Measurements from ENCODE around the gene SEC61A1.

SEC61A1 gene

DNA sequence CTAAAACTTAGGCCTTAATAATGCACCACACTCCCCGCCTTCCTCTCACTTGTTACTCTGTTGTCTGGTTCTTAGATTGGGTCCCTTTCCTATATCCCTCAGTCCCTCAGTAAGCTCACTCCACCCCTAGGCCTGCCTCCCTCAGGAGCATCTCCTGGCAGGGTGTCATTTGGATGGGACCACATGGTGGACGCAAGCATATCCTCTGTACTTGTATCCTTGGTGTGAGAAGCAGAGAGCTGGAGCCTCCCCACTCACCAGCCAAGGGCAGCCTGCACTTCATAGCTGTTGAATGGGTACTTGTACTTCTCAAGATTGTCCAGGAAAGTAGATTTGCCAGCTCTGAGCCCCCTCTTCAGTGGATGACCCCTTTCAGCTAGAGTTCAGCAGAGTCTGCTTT is 11.6 kb downstream of the SEC61A1 start:
- Histone ChIP-seq H3K9me3 (ENCODE audit: control insufficient read depth, low read length) (no peaks in the 10 kb centered on the region), H3K27me3 (ENCODE audit: control insufficient read depth, insufficient read depth, low read length) (no peaks in the 10 kb centered on the region), H3K36me3 (ENCODE audit: control insufficient read depth, insufficient read depth, low read length) (no peaks in the 10 kb centered on the region), H3K4me3 (ENCODE audit: low read depth, low read length) (no peak overlapping the region), H3K9ac (no peak overlapping the region), H3K27ac (no peak overlapping the region), H2AFZ (no peak overlapping the region), H3K79me2 (peaks cover 13% of the 10 kb centered on the region), H3K4me1 (no peaks in the 10 kb centered on the region), H3K4me2 (ENCODE audit: low read length) (no peak overlapping the region)
- TF ChIP-seq, protein P1, sequence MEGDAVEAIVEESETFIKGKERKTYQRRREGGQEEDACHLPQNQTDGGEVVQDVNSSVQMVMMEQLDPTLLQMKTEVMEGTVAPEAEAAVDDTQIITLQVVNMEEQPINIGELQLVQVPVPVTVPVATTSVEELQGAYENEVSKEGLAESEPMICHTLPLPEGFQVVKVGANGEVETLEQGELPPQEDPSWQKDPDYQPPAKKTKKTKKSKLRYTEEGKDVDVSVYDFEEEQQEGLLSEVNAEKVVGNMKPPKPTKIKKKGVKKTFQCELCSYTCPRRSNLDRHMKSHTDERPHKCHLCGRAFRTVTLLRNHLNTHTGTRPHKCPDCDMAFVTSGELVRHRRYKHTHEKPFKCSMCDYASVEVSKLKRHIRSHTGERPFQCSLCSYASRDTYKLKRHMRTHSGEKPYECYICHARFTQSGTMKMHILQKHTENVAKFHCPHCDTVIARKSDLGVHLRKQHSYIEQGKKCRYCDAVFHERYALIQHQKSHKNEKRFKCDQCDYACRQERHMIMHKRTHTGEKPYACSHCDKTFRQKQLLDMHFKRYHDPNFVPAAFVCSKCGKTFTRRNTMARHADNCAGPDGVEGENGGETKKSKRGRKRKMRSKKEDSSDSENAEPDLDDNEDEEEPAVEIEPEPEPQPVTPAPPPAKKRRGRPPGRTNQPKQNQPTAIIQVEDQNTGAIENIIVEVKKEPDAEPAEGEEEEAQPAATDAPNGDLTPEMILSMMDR (IDR thresholded peaks at IDR 0.05) = no peak

- H3K4me1 ChIP-seq = no peaks in the 10 kb centered on the region
- no peaks in the 10 kb centered on the region for H3K9me3 ChIP-seq (ENCODE audit: control insufficient read depth, low read length)
- H3K4me3 ChIP-seq (ENCODE audit: low read depth, low read length) = no peak overlapping the region
- no peaks in the 10 kb centered on the region for H3K36me3 ChIP-seq (ENCODE audit: control insufficient read depth, insufficient read depth, low read length)
- no peaks in the 10 kb centered on the region for H3K27me3 ChIP-seq (ENCODE audit: control insufficient read depth, insufficient read depth, low read length)
- no peak overlapping the region for H3K9ac ChIP-seq
- H3K79me2 ChIP-seq = peaks cover 13% of the 10 kb centered on the region
- H3K4me2 ChIP-seq (ENCODE audit: low read length) = no peak overlapping the region
- no peak overlapping the region for H2AFZ ChIP-seq
- H3K27ac ChIP-seq = no peak overlapping the region
- TF ChIP-seq, protein P1 (IDR thresholded peaks at IDR 0.05) = no peak
Observed at GRCh38 chr3:128064962-128065361, 12.7 kb downstream of the SEC61A1 start.

DNA sequence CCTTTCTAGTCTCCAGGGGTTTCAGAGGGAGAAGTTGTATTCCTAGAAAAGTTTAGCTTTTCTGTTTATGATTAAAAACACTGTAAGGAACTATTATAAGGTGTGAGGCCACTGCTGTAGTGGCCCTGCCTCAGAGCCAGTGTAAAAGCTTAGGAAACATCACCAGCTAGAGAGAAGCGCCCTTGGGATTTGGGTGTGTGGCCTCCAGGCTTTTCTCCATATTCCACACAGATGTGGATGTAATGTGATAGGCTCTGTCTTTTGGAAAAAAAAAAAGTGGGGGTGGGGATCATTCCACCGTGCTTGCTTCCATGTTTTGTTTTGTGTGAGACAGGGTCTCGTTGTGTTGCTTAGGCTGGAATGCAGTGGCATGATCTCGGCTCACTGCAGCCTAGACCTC is 13.9 kb downstream of the SEC61A1 start:
- Histone ChIP-seq H3K27me3 (ENCODE audit: control insufficient read depth, insufficient read depth, low read length) (no peaks in the 10 kb centered on the region), H3K4me2 (ENCODE audit: low read length) (no peak overlapping the region), H3K4me3 (ENCODE audit: low read depth, low read length) (no peak overlapping the region), H2AFZ (no peak overlapping the region), H3K9ac (no peak overlapping the region), H3K4me1 (no peaks in the 10 kb centered on the region), H3K36me3 (ENCODE audit: control insufficient read depth, insufficient read depth, low read length) (no peaks in the 10 kb centered on the region), H3K27ac (no peak overlapping the region), H3K9me3 (ENCODE audit: control insufficient read depth, low read length) (no peaks in the 10 kb centered on the region), H3K79me2 (peaks cover 10% of the 10 kb centered on the region)
- TF ChIP-seq, protein P1 (IDR thresholded peaks at IDR 0.05) = no peak

DNA sequence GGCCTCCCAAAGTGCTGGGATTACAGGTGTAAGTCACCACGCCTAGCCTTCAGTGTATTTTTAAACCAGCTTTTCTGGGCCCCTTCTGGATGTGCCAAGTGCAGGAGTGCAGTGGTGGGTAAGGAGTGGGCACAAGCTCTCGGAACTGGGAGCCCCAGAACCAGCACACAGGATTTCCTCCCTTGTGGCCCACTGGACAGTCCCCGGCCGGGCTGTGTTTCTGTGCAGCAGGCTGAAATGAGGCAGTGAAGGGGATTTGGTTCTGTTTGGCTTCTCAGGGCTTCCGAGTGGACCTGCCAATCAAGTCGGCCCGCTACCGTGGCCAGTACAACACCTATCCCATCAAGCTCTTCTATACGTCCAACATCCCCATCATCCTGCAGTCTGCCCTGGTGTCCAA is 14.4 kb downstream of the SEC61A1 start:
- no peak overlapping the region for H3K27ac ChIP-seq
- no peak overlapping the region for H3K4me2 ChIP-seq (ENCODE audit: low read length)
- no peak overlapping the region for H2AFZ ChIP-seq
- no peaks in the 10 kb centered on the region for H3K4me1 ChIP-seq
- H3K9ac ChIP-seq = no peak overlapping the region
- no peaks in the 10 kb centered on the region for H3K9me3 ChIP-seq (ENCODE audit: control insufficient read depth, low read length)
- TF ChIP-seq, protein P1 (IDR thresholded peaks at IDR 0.05) = no peak
- no peaks in the 10 kb centered on the region for H3K36me3 ChIP-seq (ENCODE audit: control insufficient read depth, insufficient read depth, low read length)
- peaks cover 6% of the 10 kb centered on the region for H3K79me2 ChIP-seq
- no peaks in the 10 kb centered on the region for H3K27me3 ChIP-seq (ENCODE audit: control insufficient read depth, insufficient read depth, low read length)
- no peak overlapping the region for H3K4me3 ChIP-seq (ENCODE audit: low read depth, low read length)

DNA sequence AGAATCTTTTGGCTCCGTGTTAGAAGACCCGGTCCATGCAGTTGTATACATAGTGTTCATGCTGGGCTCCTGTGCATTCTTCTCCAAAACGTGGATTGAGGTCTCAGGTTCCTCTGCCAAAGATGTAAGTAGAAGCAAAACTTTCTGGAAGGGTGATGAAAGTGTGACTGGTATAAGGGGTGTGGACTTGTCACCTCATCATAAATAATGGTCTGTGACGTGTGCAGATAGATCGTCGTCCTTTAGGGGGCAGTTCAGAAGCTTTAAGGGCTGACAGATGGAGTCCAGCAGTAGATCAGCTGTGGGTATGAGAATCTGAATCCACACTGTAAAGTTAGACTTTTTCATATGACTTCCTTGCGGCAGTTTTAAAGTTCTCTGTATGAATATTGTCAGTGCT is 15.3 kb downstream of the SEC61A1 start:
- H3K79me2 ChIP-seq = no peaks in the 10 kb centered on the region
- no peaks in the 10 kb centered on the region for H3K36me3 ChIP-seq (ENCODE audit: control insufficient read depth, insufficient read depth, low read length)
- no peak overlapping the region for H3K4me3 ChIP-seq (ENCODE audit: low read depth, low read length)
- peaks cover 8% of the 10 kb centered on the region for H3K4me1 ChIP-seq
- no peaks in the 10 kb centered on the region for H3K9me3 ChIP-seq (ENCODE audit: control insufficient read depth, low read length)
- H2AFZ ChIP-seq = no peak overlapping the region
- H3K4me2 ChIP-seq (ENCODE audit: low read length) = no peak overlapping the region
- H3K27ac ChIP-seq = no peak overlapping the region
- TF ChIP-seq, protein P1 (IDR thresholded peaks at IDR 0.05) = no peak
- H3K9ac ChIP-seq = no peak overlapping the region
- H3K27me3 ChIP-seq (ENCODE audit: control insufficient read depth, insufficient read depth, low read length) = no peaks in the 10 kb centered on the region

Data from parathyroid adenoma (tissue), 2 donors.